SH-SY5Y (cell line): ENCODE results near the gene FUT8.

Source experiments
- GATA2 ChIP-seq: IDR thresholded peaks from 2 replicates; pipeline ENCODE4 v1.6.1; 2011; ENCODE audit warnings: mild to moderate bottlenecking, low read depth, low read length
- GATA3 ChIP-seq: IDR thresholded peaks from 2 replicates; pipeline ENCODE4 v1.6.1; 2011; ENCODE audit warnings: low read depth, mild to moderate bottlenecking, low read length, moderate library complexity

Gene FUT8

DNA sequence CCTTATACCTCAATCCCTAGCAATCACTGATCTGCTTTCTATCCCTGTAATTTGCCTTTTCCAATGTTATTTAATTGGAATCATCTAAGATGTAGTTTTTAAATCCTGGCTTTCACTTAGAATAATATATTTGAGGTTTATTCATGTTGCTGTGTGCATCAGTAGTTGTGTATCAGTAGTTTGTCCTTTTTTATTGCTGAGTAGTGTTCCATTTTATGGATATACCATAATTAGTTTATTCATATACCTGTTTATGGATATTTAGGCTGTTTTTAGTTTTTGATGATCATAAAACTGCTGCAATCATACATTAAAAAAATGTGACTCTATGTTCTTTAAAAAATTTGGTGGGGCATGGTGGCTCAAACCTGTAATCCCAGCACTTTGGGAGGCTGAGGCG, 43.7 kb downstream of the FUT8 start:
- TF ChIP-seq GATA3, result no peak
- no peak for TF ChIP-seq GATA2

DNA sequence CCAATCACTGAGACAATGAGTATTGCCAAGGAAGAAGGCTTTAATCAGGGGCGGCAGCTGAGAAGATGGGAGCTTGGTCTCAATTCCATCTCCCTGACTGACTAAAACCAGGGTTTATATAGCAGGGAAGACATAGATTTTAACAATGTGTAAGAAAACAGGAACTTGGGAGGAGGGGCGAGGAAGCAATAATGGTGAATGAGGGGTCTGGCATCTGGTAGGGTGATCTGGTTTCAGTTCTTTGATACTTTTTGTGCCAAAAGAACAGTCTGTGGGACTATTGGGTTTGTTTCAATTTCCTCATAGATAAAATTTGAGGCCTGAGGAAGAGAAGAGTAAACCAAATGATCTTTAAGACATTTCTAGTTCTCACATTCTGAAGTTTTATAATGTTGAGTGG, 49.2 kb downstream of the FUT8 start:
- no peak for TF ChIP-seq GATA3
- no peak for TF ChIP-seq GATA2

GRCh38 chr14:65462411-65462810, 49.9 kb downstream of the FUT8 start:
- TF ChIP-seq GATA3 (no peak), GATA2 (no peak)

GRCh38 chr14:65465584-65465983, 53.1 kb downstream of the FUT8 start:
- no peak for TF ChIP-seq GATA3
- TF ChIP-seq GATA2, result no peak

DNA sequence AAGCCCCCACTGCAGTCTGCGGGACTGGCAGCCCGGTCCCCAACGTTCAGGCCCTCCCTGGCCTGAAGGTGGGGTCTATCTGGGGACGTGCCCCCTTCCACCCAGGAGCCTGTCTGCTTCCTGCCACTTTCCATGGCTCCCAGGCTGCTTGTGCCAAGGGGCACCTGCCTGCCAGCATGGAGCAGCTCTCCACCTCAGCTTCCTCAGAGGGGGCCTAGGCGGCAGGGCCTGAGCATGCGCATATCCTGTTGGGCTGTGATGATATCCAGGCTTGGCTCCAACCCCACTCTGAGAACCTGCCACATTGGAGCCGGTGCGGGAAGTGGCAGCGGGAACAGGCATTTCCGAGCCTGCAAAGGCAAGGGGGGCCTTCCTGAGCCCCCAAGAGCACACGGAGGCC, 57.4 kb downstream of the FUT8 start:
- TF ChIP-seq GATA2, result no peak
- no peak for TF ChIP-seq GATA3

- TF ChIP-seq GATA3 (no peak), GATA2 (no peak)
Measured at GRCh38 chr14:65470404-65470880, 57.9 kb downstream of the FUT8 start.

GRCh38 chr14:65471038-65471878, 58.7 kb downstream of the FUT8 start:
- TF ChIP-seq GATA2 (no peak), GATA3 (no peak)

- TF ChIP-seq GATA3 (no peak), GATA2 (no peak)
Measured at GRCh38 chr14:65472189-65472588, 59.7 kb downstream of the FUT8 start.

- TF ChIP-seq GATA3, result no peak
- TF ChIP-seq GATA2, result no peak
Measured at GRCh38 chr14:65476273-65476941, 63.9 kb downstream of the FUT8 start.

DNA sequence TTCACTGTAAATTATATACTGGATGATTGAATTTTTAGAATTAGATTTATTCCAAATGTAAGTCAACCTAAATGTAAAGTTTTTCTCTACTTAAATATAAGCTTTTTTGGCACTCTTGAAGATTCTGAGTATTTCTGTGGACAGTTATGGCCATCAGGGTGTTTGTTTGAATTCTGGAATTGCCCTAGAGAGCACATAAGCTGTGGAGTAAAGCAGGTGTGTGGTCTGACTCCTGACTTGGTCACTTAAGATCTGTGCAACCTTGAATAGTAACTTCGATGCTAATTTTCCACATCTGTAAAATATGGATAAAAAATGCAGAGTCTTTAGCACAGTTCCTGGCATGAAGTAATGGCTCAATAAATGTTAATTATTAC, 64.4 kb downstream of the FUT8 start:
- no peak for TF ChIP-seq GATA3
- no peak for TF ChIP-seq GATA2

- no peak for TF ChIP-seq GATA2
- TF ChIP-seq GATA3, result no peak
Measured at GRCh38 chr14:65478017-65478416, 65.5 kb downstream of the FUT8 start.

DNA sequence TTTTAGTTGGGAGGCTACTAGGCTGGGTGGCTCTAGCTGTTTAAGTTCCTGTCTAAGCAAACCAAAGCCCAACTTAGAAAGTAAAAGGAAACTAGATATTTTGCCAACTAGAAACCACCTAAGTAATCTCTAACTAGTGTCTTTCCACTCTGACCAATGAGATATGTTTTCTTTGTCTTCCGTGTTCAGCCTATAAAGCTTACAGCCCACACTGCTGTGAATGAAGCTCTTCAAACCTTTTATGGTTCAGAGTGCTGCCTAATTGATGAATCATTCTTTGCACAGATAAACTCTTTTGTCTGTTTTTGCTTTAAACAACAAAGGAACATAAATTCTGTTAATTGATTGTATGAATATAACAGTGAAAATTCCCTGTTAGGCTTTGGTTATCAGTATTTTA, 66.1 kb downstream of the FUT8 start:
- no peak for TF ChIP-seq GATA2

DNA sequence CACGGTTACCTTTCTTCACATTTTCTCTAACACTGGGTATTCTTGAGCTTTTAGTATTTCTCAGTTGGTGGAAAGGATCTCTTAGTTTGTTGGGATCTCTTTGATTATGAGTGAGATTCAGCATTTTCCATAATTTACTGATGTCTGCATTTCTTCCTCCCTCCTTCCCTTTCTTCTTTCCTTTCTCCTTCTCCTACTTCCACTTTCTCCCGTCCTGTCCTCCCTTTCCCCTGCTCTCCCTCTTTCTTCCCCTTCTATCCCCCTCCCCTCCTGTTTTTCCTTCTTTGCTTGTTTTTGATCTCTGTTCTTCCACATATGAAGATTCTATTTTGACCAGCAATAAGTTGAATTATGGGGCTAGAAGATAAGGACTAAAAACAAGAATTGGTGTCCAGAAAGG, 66.9 kb downstream of the FUT8 start:
- TF ChIP-seq GATA2 (no peak), GATA3 (no peak)

DNA sequence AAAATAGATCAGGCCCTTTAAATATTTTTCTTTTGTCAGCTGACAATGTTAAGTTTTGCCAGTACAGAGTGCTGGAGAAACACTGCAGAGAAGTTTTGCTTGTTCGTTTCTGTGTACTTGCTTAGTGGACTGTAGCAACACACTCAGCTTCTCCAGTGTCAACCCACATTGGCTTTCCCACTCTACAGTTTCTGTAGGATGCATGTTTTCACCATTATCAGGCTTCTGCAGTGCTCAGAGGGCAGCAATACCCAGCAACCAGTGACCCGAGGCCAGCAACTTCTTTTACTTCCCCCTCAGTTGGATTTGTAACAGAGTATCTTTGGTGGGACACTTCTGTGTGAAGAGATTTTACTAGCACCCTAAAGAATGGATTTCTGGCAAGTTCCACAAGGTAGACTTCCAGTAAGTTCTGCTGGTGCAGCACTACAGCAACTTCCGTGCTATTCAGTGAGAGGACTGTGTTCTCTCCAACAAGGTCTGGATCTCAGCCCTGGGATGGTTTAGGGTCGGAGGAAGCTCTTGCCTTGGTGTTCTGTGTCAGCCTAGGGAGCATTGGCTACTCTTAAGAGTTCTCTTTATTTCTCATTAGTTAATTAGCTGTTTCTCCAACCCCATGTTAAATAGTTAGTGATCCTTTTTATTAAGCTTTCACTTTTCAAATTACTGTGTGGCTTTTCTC, 70.4 kb downstream of the FUT8 start:
- TF ChIP-seq GATA3 (no peak), GATA2 (no peak)
